Posterior cingulate gyrus (tissue), 11 donors: ENCODE data around the gene FAM169A.
A peak's percentile ranks its signal among the peaks of the same experiment; 100 is the strongest.
"Not testable (repeated sequence)": the region's sequence is repeated elsewhere in the genome, so short reads cannot be mapped to it uniquely, and the experiment has no call there.

ENCODE experiments used
- DNase-seq, 10 donors: peaks; one replicate each; pipeline versions ENCODE4 v3.0.0 to v3.0.0-alpha.2; 2020 to 2021; ENCODE audit warnings: mixed read lengths in 3 of 10
- intact Hi-C: fragments of 100-400 bp; cut with DNase I; formaldehyde crosslinking; loops from one replicate; pipeline ENCODE4 v1.15.1; 2023

The FAM169A gene

GRCh38 chr5:74870299-74871067 lies 4.3 kb upstream of the FAM169A start:
- DNase-seq: no peak

GRCh38 chr5:74869414-74869813 lies 3.2 kb upstream of the FAM169A start:
- DNase-seq, intact Hi-C loops: not testable (repeated sequence)

More at GRCh38 chr5:74870299-74871067, 4.3 kb upstream of the FAM169A start:
- intact Hi-C loops: no loop called here

GRCh38 chr5:74866596-74867162 lies 492 bp upstream of the FAM169A start:
- intact Hi-C loops: no loop called here
- DNase-seq: peak in 4 of 10 donors; percentile 16 to 87 (median 32)

GRCh38 chr5:74865256-74865803 lies 857 bp downstream of the FAM169A start:
- intact Hi-C loops: no loop called here
- peak in 4 of 10 donors; percentile 20 to 36 (median 23) for DNase-seq

GRCh38 chr5:74864823-74865222 lies 1.4 kb downstream of the FAM169A start:
- intact Hi-C loops: no loop called here
- DNase-seq: no peak

- intact Hi-C loops: no loop called here
- no peak for DNase-seq
These were observed 2.5 kb downstream of the FAM169A start for GRCh38 chr5:74863726-74864125.

GRCh38 chr5:74862221-74862620 lies 4.0 kb downstream of the FAM169A start:
- intact Hi-C loops: no loop called here

GRCh38 chr5:74856975-74857374 lies 9.2 kb downstream of the FAM169A start:
- intact Hi-C loops, DNase-seq: not testable (repeated sequence)

More at GRCh38 chr5:74862221-74862620, 4.0 kb downstream of the FAM169A start:
- no peak for DNase-seq

GRCh38 chr5:74853256-74853655 lies 12.9 kb downstream of the FAM169A start:
- intact Hi-C loops: no loop called here
- no peak for DNase-seq

- DNase-seq: no peak
- intact Hi-C loops: no loop called here
These were observed 14.4 kb downstream of the FAM169A start for GRCh38 chr5:74851684-74852353.

- DNase-seq: no peak
- intact Hi-C loops: no loop called here
These were observed 15.3 kb downstream of the FAM169A start for GRCh38 chr5:74850789-74851425.

- no peak for DNase-seq
- intact Hi-C loops: no loop called here
These were observed 16.2 kb downstream of the FAM169A start for GRCh38 chr5:74850030-74850429.

GRCh38 chr5:74848553-74849025 lies 17.6 kb downstream of the FAM169A start:
- intact Hi-C loops: loop anchor here (10.0 kb wide), 1 partner anchor 84 kb away; the partner anchor contains the start of genes GFM2 and NSA2
- no peak for DNase-seq

- intact Hi-C loops: no loop called here
- DNase-seq: no peak
These were observed 27.0 kb downstream of the FAM169A start for GRCh38 chr5:74839229-74839628.

GRCh38 chr5:74838262-74838661 lies 27.9 kb downstream of the FAM169A start:
- intact Hi-C loops: no loop called here
- DNase-seq: no peak

GRCh38 chr5:74837115-74837514 lies 29.1 kb downstream of the FAM169A start:
- intact Hi-C loops: no loop called here

GRCh38 chr5:74833537-74834266 lies 32.5 kb downstream of the FAM169A start:
- intact Hi-C loops: no loop called here
- no peak for DNase-seq

More at GRCh38 chr5:74837115-74837514, 29.1 kb downstream of the FAM169A start:
- no peak for DNase-seq

GRCh38 chr5:74829413-74829812 lies 36.8 kb downstream of the FAM169A start:
- intact Hi-C loops: no loop called here
- DNase-seq: no peak

GRCh38 chr5:74822288-74822687 lies 43.9 kb downstream of the FAM169A start:
- no peak for DNase-seq
- intact Hi-C loops: no loop called here

- intact Hi-C loops: no loop called here
These were observed 49.3 kb downstream of the FAM169A start for GRCh38 chr5:74816875-74817274.

More at GRCh38 chr5:74816875-74817274, 49.3 kb downstream of the FAM169A start:
- DNase-seq: no peak
